Nephron progenitor cell (in vitro differentiated cells): Measurements from ENCODE around the gene GNPNAT1.
"Not testable (repeated sequence)": the region's sequence is repeated elsewhere in the genome, so short reads cannot be mapped to it uniquely, and the experiment has no call there.

Experiments used
- DNase-seq: peaks from one replicate; pipeline ENCODE4 v3.0.0; 2021
- H3K27ac Mint-ChIP-seq: 2 replicates; pipeline ENCODE4 v1.8.0; 2021; ENCODE audit warnings: mild to moderate bottlenecking, moderate library complexity, mixed read lengths
- H3K27me3 Mint-ChIP-seq: 2 replicates; pipeline ENCODE4 v1.8.0; 2021; ENCODE audit warnings: mild to moderate bottlenecking, low read depth, mixed read lengths; ENCODE audit not compliant: poor library complexity
- H3K36me3 Mint-ChIP-seq: 2 replicates; pipeline ENCODE4 v1.8.0; 2021; ENCODE audit warnings: low read depth, mixed read lengths
- H3K4me1 Mint-ChIP-seq: 2 replicates; pipeline ENCODE4 v1.8.0; 2021; ENCODE audit warnings: mixed read lengths
- H3K4me3 Mint-ChIP-seq: 2 replicates; pipeline ENCODE4 v1.8.0; 2021; ENCODE audit warnings: mild to moderate bottlenecking, moderate library complexity, mixed read lengths
- H3K9me3 Mint-ChIP-seq: 2 replicates; pipeline ENCODE4 v1.8.0; 2021; ENCODE audit warnings: mild to moderate bottlenecking, moderate library complexity, mixed read lengths
- CTCF ChIP-seq: fragments of 200-600 bp; sonication (generic); IDR thresholded peaks from 2 replicates; pipeline ENCODE4 v1.5.0; 2021; ENCODE audit warnings: antibody characterized with exemption

GNPNAT1 gene

GRCh38 chr14:52778702-52779101 is 12.7 kb downstream of the GNPNAT1 start:
- TF ChIP-seq CTCF, result no peak
- Mint-ChIP-seq H3K4me1 (no peaks in the 10 kb centered on the region), H3K4me3 (no peak overlapping the region), H3K27ac (no peak overlapping the region), H3K27me3 (no peaks in the 10 kb centered on the region), H3K36me3 (peaks cover 17% of the 10 kb centered on the region), H3K9me3 (no peaks in the 10 kb centered on the region)
- DNase-seq, result no peak

GRCh38 chr14:52776816-52777215 is 14.6 kb downstream of the GNPNAT1 start:
- no peak for TF ChIP-seq CTCF
- no peaks in the 10 kb centered on the region for H3K4me1 Mint-ChIP-seq
- no peak overlapping the region for H3K4me3 Mint-ChIP-seq
- no peaks in the 10 kb centered on the region for H3K27me3 Mint-ChIP-seq
- peaks cover 27% of the 10 kb centered on the region for H3K36me3 Mint-ChIP-seq
- H3K9me3 Mint-ChIP-seq, result no peaks in the 10 kb centered on the region
- no peak for DNase-seq
- no peak overlapping the region for H3K27ac Mint-ChIP-seq

GRCh38 chr14:52769887-52770286 is 21.5 kb downstream of the GNPNAT1 start:
- H3K27me3 Mint-ChIP-seq, result no peaks in the 10 kb centered on the region

GRCh38 chr14:52767058-52767833 is 24.2 kb downstream of the GNPNAT1 start:
- DNase-seq, result no peak
- Mint-ChIP-seq H3K36me3 (peaks cover 49% of the 10 kb centered on the region), H3K27me3 (no peaks in the 10 kb centered on the region), H3K27ac (peak overlapping the region; percentile 23), H3K4me1 (no peaks in the 10 kb centered on the region), H3K4me3 (no peak overlapping the region), H3K9me3 (no peaks in the 10 kb centered on the region)
- TF ChIP-seq CTCF, result no peak

More at GRCh38 chr14:52769887-52770286, 21.5 kb downstream of the GNPNAT1 start:
- Mint-ChIP-seq H3K27ac (no peak overlapping the region), H3K4me1 (no peaks in the 10 kb centered on the region), H3K9me3 (no peaks in the 10 kb centered on the region), H3K4me3 (no peak overlapping the region), H3K36me3 (peaks cover 37% of the 10 kb centered on the region)
- DNase-seq, result no peak
- TF ChIP-seq CTCF, result no peak

- H3K4me3 Mint-ChIP-seq, H3K9me3 Mint-ChIP-seq, H3K4me1 Mint-ChIP-seq, H3K27ac Mint-ChIP-seq, DNase-seq, H3K27me3 Mint-ChIP-seq: not testable (repeated sequence)
- H3K36me3 Mint-ChIP-seq, result peaks cover 54% of the 10 kb centered on the region
Measured at GRCh38 chr14:52762923-52763322, 28.5 kb downstream of the GNPNAT1 start.

- peaks cover 42% of the 10 kb centered on the region for H3K36me3 Mint-ChIP-seq
- H3K9me3 Mint-ChIP-seq, result no peaks in the 10 kb centered on the region
- DNase-seq, result no peak
- no peaks in the 10 kb centered on the region for H3K27me3 Mint-ChIP-seq
- no peak for TF ChIP-seq CTCF
- no peak overlapping the region for H3K27ac Mint-ChIP-seq
- no peaks in the 10 kb centered on the region for H3K4me1 Mint-ChIP-seq
- no peak overlapping the region for H3K4me3 Mint-ChIP-seq
Measured at GRCh38 chr14:52759145-52759544, 32.3 kb downstream of the GNPNAT1 start.
